ENCODE results near the gene CUL7. TPM values are rescaled to one million over a fixed set of nuclear protein-coding genes. Genes with fewer than 3 reads are reported as not detected.

CUL7 gene
- total RNA-seq, 1 experiment from 2014 or later: 20.8 TPM

GRCh38 chr6:43059168-43060033 lies 5.8 kb upstream of the CUL7 start, which contains the start of the genes KLC4 and MRPL2 (continued):
- TF ChIP-seq NFYB (CRISPR knock-in tag; conservative IDR thresholded peaks at IDR 0.05; ENCODE audit: low read depth): peak; percentile 41; the same call in 1 of the 2 replicates
- TF ChIP-seq MXD4 (CRISPR knock-in tag; IDR thresholded peaks at IDR 0.05; ENCODE audit: borderline replicate concordance): no peak
- peak; percentile 8; the same call in 1 of the 2 replicates for TF ChIP-seq ZNF232 (CRISPR knock-in tag; IDR thresholded peaks at IDR 0.05)
- TF ChIP-seq SP1 (CRISPR knock-in tag; conservative IDR thresholded peaks at IDR 0.05): peak; percentile 93
- TF ChIP-seq E2F1 (CRISPR knock-in tag; IDR thresholded peaks at IDR 0.05): no peak
- TF ChIP-seq OVOL2 (CRISPR knock-in tag; IDR thresholded peaks at IDR 0.05; ENCODE audit: borderline replicate concordance): no peak

GRCh38 chr6:43058531-43058930 lies 4.9 kb upstream of the CUL7 start:
- H3K27me3 Mint-ChIP-seq (ENCODE audit: low read depth): no peaks in the 10 kb centered on the region
- ATAC-seq (no peak), DNase-seq (ENCODE audit: low spot score) (no peak)
- peaks cover 28% of the 10 kb centered on the region for H3K4me1 Mint-ChIP-seq
- peak overlapping the region; percentile 94 for H3K27ac Mint-ChIP-seq
- ChIA-PET CTCF (interaction anchor here (1.2 to 3.3 kb wide), 3 partner anchors 18 to 157 kb away, joined by 4 to 24 read pairs (median 6); partner anchors contain the start of gene PTK7), POLR2A (interaction anchor here (0.6 to 1.5 kb wide), 8 partner anchors 36 to 311 kb away, joined by 3 to 8 read pairs (median 5); partner anchors contain the start of gene PPP2R5D)
- peaks cover 21% of the 10 kb centered on the region for H3K36me3 Mint-ChIP-seq
- TF ChIP-seq GRHL2 (CRISPR knock-in tag; IDR thresholded peaks at IDR 0.05; ENCODE audit: insufficient replicate concordance, severe bottlenecking): no peak
- H3K4me3 Mint-ChIP-seq: peak overlapping the region; percentile 91
- H3K9me3 Mint-ChIP-seq: no peaks in the 10 kb centered on the region

- Mint-ChIP-seq H3K36me3 (peaks cover 22% of the 10 kb centered on the region), H3K27ac (peak overlapping the region; percentile 82), H3K27me3 (ENCODE audit: low read depth) (no peaks in the 10 kb centered on the region), H3K4me3 (no peak overlapping the region), H3K4me1 (peaks cover 42% of the 10 kb centered on the region), H3K9me3 (no peaks in the 10 kb centered on the region)
- ChIA-PET CTCF (no interaction called here), POLR2A (no interaction called here)
- ATAC-seq (no peak), DNase-seq (ENCODE audit: low spot score) (no peak)
- no peak for TF ChIP-seq ZNF219 (CRISPR knock-in tag; IDR thresholded peaks at IDR 0.05; ENCODE audit: borderline replicate concordance)
- TF ChIP-seq STAT6 (CRISPR knock-in tag; conservative IDR thresholded peaks at IDR 0.05; ENCODE audit: low read depth): no peak
- no peak for TF ChIP-seq TEAD1 (CRISPR knock-in tag; IDR thresholded peaks at IDR 0.05)
- TF ChIP-seq SOX15 (CRISPR knock-in tag; IDR thresholded peaks at IDR 0.05): no peak
- no peak for TF ChIP-seq SP1 (CRISPR knock-in tag; conservative IDR thresholded peaks at IDR 0.05)
- TF ChIP-seq MYBL2 (CRISPR knock-in tag; IDR thresholded peaks at IDR 0.05): no peak
Measured at GRCh38 chr6:43055966-43056365, 2.3 kb upstream of the CUL7 start.

- H3K9me3 Mint-ChIP-seq: no peaks in the 10 kb centered on the region
- H3K4me3 Mint-ChIP-seq: peak overlapping the region; percentile 91
- H3K36me3 Mint-ChIP-seq: peaks cover 37% of the 10 kb centered on the region
- no peak for ATAC-seq
- peaks cover 32% of the 10 kb centered on the region for H3K4me1 Mint-ChIP-seq
- DNase-seq (ENCODE audit: low spot score): no peak
- ChIA-PET CTCF (interaction anchor here (0.6 to 2.3 kb wide), 10 partner anchors 21 to 175 kb away, joined by 3 to 22 read pairs (median 4); partner anchors contain the start of genes CNPY3, DNPH1, GNMT and PTK7), POLR2A (interaction anchor here (0.6 to 2.5 kb wide), 11 partner anchors 18 to 439 kb away, joined by 3 to 13 read pairs (median 4); partner anchors contain the start of genes CRIP3, KLHDC3, RRP36 and SRF)
- H3K27me3 Mint-ChIP-seq (ENCODE audit: low read depth): no peaks in the 10 kb centered on the region
- H3K27ac Mint-ChIP-seq: peak overlapping the region; percentile 95
- TF ChIP-seq PRRX2 (CRISPR knock-in tag; IDR thresholded peaks at IDR 0.05): no peak
- no peak for TF ChIP-seq AFF4 (CRISPR knock-in tag; IDR thresholded peaks at IDR 0.05; ENCODE audit: borderline replicate concordance)
- TF ChIP-seq ZBTB21 (CRISPR knock-in tag; IDR thresholded peaks at IDR 0.05; ENCODE audit: borderline replicate concordance): no peak
- TF ChIP-seq RORB (CRISPR knock-in tag; IDR thresholded peaks at IDR 0.05): no peak
- no peak for TF ChIP-seq FOXK1 (CRISPR knock-in tag; IDR thresholded peaks at IDR 0.05)
- no peak for TF ChIP-seq ZBTB43 (CRISPR knock-in tag; IDR thresholded peaks at IDR 0.05)
- TF ChIP-seq CREB1 (CRISPR knock-in tag; IDR thresholded peaks at IDR 0.05): no peak
Measured at GRCh38 chr6:43054206-43054943, 724 bp upstream of the CUL7 start.
